Neutrophil (primary cell): ENCODE measurements around the gene PROSER1.

Source experiments
- H3K27ac ChIP-seq: fragments of 200-600 bp; sonication (generic); 2 replicates; pipeline ENCODE4 v1.5.1; 2016; ENCODE audit warnings: mild to moderate bottlenecking, moderate library complexity
- H3K27me3 ChIP-seq: fragments of 200-600 bp; sonication (generic); 2 replicates; pipeline ENCODE4 v1.6.0; 2016; ENCODE audit warnings: mild to moderate bottlenecking
- H3K36me3 ChIP-seq: fragments of 200-600 bp; sonication (generic); 2 replicates; pipeline ENCODE4 v1.5.1; 2017
- H3K4me1 ChIP-seq, 2 experiments: fragments of 200-600 bp in 1 of 2; sonication (generic) in 1 of 2; 1 replicate in 1 of 2; 2 replicates in 1 of 2; pipeline versions ENCODE4 v1.5.1 to v1.6.1; 2013 to 2016; ENCODE audit warnings: low read depth in 1 of 2, low read length in 1 of 2, mild to moderate bottlenecking in 1 of 2, moderate library complexity in 1 of 2; ENCODE audit not compliant: control insufficient read depth in 1 of 2, insufficient read depth in 1 of 2
- H3K4me3 ChIP-seq, 2 experiments: fragments of 200-600 bp in 1 of 2; sonication (generic) in 1 of 2; 1 replicate in 1 of 2; 2 replicates in 1 of 2; pipeline ENCODE4 v1.5.1; 2013 to 2016; ENCODE audit warnings: low read depth in 1 of 2, low read length in 1 of 2, mild to moderate bottlenecking in 1 of 2, moderate library complexity in 1 of 2
- H3K9me3 ChIP-seq: fragments of 200-600 bp; sonication (generic); 2 replicates; pipeline ENCODE4 v1.5.1; 2016
- TF ChIP-seq, protein P1 (sequence below): fragments of 200-600 bp; sonication (generic); IDR thresholded peaks from 2 replicates; pipeline ENCODE4 v1.5.1; 2016; ENCODE audit warnings: antibody characterized with exemption

The PROSER1 gene

DNA sequence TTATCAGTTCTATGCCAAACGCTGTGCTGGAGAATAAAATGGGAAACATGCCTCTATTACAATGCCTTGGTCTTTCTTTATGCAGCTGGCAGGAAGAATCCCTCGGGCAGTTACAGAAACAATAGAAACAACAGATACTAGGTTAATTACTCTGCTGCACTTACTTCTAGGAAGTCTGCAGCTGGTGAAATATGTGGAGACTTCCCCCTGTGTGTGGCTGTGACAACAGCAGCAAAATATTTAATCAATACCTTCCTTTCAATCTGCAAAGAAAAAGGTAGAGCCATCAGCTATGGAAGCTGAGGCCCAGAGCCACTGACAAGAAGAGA is 57.2 kb downstream of the PROSER1 start:
- Histone ChIP-seq H3K9me3 (no peaks in the 10 kb centered on the region), H3K36me3 (no peaks in the 10 kb centered on the region), H3K4me1 (no peaks in the 10 kb centered on the region), H3K27me3 (no peaks in the 10 kb centered on the region), H3K4me3 (no peak overlapping the region), H3K27ac (no peak overlapping the region)
- TF ChIP-seq, protein P1, sequence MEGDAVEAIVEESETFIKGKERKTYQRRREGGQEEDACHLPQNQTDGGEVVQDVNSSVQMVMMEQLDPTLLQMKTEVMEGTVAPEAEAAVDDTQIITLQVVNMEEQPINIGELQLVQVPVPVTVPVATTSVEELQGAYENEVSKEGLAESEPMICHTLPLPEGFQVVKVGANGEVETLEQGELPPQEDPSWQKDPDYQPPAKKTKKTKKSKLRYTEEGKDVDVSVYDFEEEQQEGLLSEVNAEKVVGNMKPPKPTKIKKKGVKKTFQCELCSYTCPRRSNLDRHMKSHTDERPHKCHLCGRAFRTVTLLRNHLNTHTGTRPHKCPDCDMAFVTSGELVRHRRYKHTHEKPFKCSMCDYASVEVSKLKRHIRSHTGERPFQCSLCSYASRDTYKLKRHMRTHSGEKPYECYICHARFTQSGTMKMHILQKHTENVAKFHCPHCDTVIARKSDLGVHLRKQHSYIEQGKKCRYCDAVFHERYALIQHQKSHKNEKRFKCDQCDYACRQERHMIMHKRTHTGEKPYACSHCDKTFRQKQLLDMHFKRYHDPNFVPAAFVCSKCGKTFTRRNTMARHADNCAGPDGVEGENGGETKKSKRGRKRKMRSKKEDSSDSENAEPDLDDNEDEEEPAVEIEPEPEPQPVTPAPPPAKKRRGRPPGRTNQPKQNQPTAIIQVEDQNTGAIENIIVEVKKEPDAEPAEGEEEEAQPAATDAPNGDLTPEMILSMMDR: no peak

DNA sequence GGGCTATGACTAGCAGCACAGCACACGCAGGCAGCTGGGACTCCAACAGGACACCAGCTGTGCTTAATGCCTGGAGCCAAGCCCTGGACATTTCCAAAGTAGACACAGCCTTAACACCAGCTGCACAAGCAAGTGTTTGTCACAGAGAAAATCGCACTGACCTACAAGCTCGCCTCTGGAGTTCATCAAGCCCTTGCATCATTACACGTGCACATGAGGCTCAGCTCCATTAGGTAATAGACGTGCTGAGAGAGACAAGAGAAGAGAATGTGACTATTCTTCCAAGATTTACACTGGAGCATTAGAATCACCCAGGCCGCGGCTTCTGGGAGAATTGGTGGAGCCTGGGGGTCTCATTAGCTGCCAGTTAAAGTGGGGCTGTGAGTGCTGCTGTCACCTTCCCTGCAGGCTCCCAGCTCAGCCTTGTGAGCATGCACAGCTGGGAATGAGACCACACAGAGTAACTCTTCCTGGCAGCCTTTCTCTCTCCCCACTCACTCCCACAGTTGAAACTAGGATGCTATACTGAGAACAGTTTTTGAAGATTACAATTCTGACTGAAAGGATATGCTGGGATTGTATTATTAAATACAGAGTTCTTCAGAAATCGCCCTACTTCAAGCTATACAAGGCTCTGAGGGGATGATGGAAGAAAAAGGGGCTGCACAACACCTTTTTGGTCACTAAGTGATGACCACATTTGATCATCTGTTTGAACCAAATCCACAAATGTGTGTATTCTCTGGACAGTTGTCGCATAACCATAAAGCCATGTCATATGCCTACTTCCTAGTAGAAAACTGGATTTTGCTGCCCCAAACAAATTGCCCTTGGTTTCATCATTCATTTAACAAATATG is 57.8 kb downstream of the PROSER1 start:
- H3K4me3 ChIP-seq: no peak overlapping the region
- H3K27ac ChIP-seq: no peak overlapping the region
- H3K27me3 ChIP-seq: no peaks in the 10 kb centered on the region
- no peaks in the 10 kb centered on the region for H3K9me3 ChIP-seq
- H3K36me3 ChIP-seq: no peaks in the 10 kb centered on the region
- no peaks in the 10 kb centered on the region for H3K4me1 ChIP-seq
- TF ChIP-seq, protein P1: no peak

DNA sequence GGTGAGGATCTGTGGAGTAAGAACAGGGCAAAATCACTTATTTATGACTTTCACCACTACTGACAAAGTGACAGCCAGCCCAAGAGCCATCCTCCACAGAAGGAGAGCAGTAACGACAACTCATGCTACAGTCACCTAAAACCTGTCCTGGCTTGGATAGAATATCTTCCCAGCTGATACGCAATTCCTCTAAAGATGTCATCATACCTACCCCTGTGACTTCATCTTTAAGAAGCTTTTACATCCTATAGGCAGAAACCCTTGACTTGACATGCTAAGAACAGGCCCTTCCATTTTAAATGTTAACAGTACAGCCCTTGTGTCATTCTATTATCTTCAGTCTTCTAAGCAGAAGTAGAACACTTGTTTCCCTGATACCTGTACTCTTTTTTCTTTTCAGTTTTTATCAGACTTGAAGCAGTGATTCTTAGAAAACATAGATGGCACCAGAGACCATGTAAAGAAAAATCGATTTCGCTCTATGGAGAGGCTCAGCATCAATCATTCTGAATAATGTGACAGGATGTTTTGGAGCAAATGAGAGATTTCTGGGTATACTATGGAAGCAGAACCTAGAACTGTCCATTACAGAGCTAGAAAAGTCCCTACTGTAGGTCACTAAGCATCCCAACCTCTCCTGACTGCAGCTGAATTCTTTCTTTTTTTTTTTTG is 67.4 kb downstream of the PROSER1 start:
- H3K4me1 ChIP-seq: no peaks in the 10 kb centered on the region
- TF ChIP-seq, protein P1: no peak
- no peaks in the 10 kb centered on the region for H3K27me3 ChIP-seq
- no peaks in the 10 kb centered on the region for H3K9me3 ChIP-seq
- H3K36me3 ChIP-seq: no peaks in the 10 kb centered on the region
- H3K27ac ChIP-seq: no peak overlapping the region
- no peak overlapping the region for H3K4me3 ChIP-seq

DNA sequence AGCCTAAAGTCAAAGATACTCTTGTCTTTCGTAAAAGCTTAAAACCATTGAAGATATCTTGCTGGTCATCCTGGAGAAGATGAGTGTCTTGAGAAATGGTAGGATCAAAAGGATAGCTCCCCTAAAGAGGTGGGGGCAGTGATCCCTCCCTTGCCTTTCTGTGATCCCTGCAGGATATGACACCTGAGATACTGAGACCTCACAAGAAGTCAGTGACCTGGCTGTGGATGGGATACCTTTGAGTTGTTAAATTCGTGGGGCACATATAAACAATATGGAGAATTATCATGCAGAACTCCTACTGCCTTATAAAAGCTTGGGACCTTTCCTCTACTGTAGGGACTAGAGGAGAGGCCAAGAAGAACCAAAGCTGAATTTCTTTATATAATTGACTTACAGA is 68.7 kb downstream of the PROSER1 start:
- TF ChIP-seq, protein P1: no peak
- H3K4me1 ChIP-seq: no peaks in the 10 kb centered on the region
- H3K4me3 ChIP-seq: no peak overlapping the region
- H3K27ac ChIP-seq: no peak overlapping the region
- no peaks in the 10 kb centered on the region for H3K9me3 ChIP-seq
- H3K36me3 ChIP-seq: no peaks in the 10 kb centered on the region
- H3K27me3 ChIP-seq: no peaks in the 10 kb centered on the region

DNA sequence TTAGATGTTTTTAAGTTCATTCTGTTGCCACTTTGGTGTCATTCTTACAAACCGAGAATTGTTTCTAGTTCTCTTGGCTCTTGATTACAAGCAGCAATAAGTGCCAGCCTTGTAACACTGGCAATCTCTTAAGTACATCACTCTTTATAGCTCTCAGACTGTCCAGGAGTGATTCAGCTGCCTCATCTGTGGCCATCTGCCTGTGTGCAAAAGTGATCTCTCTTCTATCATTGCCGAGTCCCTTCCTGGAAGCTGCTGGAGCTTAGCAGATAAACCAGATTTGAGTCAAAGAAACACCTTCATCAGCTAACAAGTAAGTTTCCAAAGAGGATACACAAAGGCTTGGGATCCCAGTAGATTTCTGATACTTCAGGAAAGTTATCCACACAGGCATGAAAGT is 70.4 kb downstream of the PROSER1 start:
- TF ChIP-seq, protein P1: no peak
- Histone ChIP-seq H3K36me3 (no peaks in the 10 kb centered on the region), H3K4me3 (no peak overlapping the region), H3K4me1 (no peaks in the 10 kb centered on the region), H3K9me3 (no peaks in the 10 kb centered on the region), H3K27ac (no peak overlapping the region), H3K27me3 (no peaks in the 10 kb centered on the region)
